ENCODE results near the gene NAA80. TPM values are rescaled to one million over a fixed set of nuclear protein-coding genes. Genes with fewer than 3 reads are reported as not detected.
A peak's percentile ranks its signal among the peaks of the same experiment; 100 is the strongest.

NAA80 gene
- total and polyA plus RNA-seq, 2 of the 8 experiments (the other 6 are each of a cell fraction or from before 2014, with no cell fraction given) = 11.3 to 16.7 TPM

- Histone ChIP-seq H3K9ac (replicated peaks in 1 of 4; ENCODE audit: extremely low read depth in 1 of 4, low read depth in 3 of 4, low read length in 3 of 4) (no peak overlapping the region), H4K20me1 (replicated peaks in 1 of 2; ENCODE audit: control insufficient read depth in 1 of 2, insufficient read depth in 2 of 2, low read length in 2 of 2) (no peaks in the 10 kb centered on the region), H2BK5ac (ENCODE audit: low read depth, low read length) (no peak overlapping the region), H3K36me3 (ENCODE audit: control insufficient read depth in 2 of 4, insufficient read depth in 4 of 4, low read length in 3 of 4) (no peaks in the 10 kb centered on the region), H3K4me2 (ENCODE audit: insufficient read depth in 1 of 2, low read depth in 2 of 2, low read length in 2 of 2) (peak overlapping the region; percentile 53 to 86; a peak in 3 of 4 replicates), H2BK120ac (replicated peaks; ENCODE audit: low read depth, low read length) (no peak overlapping the region), H3K4ac (replicated peaks; ENCODE audit: insufficient read length, low read depth, low read length) (no peak overlapping the region), H3K18ac (ENCODE audit: extremely low read depth, low read length) (no peak overlapping the region), H2AK5ac (ENCODE audit: low read depth, low read length) (0 out of 2 replicates have a peak overlapping the region, but pooled peaks have one; percentile 39), H2BK12ac (ENCODE audit: low read depth, low read length) (no peak overlapping the region), H3K14ac (ENCODE audit: insufficient read length) (no peak overlapping the region), H4K5ac (ENCODE audit: insufficient read length, low read depth, low read length) (no peak overlapping the region), H3K79me2 (ENCODE audit: control insufficient read depth in 1 of 2, insufficient read depth in 2 of 2, low read length in 2 of 2) (no peaks in the 10 kb centered on the region), H2AFZ (ENCODE audit: low read length) (no peak overlapping the region), H3K4me1 (replicated peaks in 1 of 4; ENCODE audit: control insufficient read depth in 3 of 4, insufficient read depth in 4 of 4, low read length in 3 of 4) (peaks cover 0 to 13% (median 10%) of the 10 kb centered on the region in 4 experiments; a peak in 5 of 7 replicates), H3K27ac (ENCODE audit: low read depth, low read length) (no peak overlapping the region), H3K27me3 (replicated peaks in 1 of 4; ENCODE audit: control insufficient read depth in 3 of 4, extremely low read depth in 1 of 4, insufficient read depth in 3 of 4, low read length in 3 of 4) (peaks cover 27 to 51% (median 43%) of the 10 kb centered on the region in 4 experiments), H3K56ac (replicated peaks; ENCODE audit: insufficient read length, low read depth, low read length) (no peak overlapping the region), H2BK20ac (ENCODE audit: low read length) (no peak overlapping the region), H3K23ac (ENCODE audit: insufficient read length) (no peak overlapping the region), H4K91ac (replicated peaks; ENCODE audit: insufficient read length, low read length) (no peak overlapping the region), H3K9me3 (ENCODE audit: insufficient read depth in 2 of 2, low read depth in 1 of 2, low read length in 1 of 2) (no peaks in the 10 kb centered on the region; a peak in 1 of 4 replicates), H3K23me2 (ENCODE audit: low read depth, low read length) (peaks cover 2% of the 10 kb centered on the region; the same call in 1 of the 2 replicates), H4K8ac (ENCODE audit: extremely low read depth, insufficient read depth, low read length) (peak overlapping the region; percentile 20; the same call in 1 of the 2 replicates), H3K79me1 (ENCODE audit: low read depth, low read length) (no peaks in the 10 kb centered on the region), H2BK15ac (ENCODE audit: low read length) (no peak overlapping the region), H3K4me3 (ENCODE audit: extremely low read depth in 1 of 4, insufficient read depth in 2 of 4, low read depth in 3 of 4, low read length in 4 of 4) (peak overlapping the region in 2 of 4 experiments; percentile 20 to 61; a peak in 2 of 8 replicates)
- ChIA-PET CTCF (ENCODE audit: partially characterized antibody) (interaction anchor here (2.9 to 53.5 kb wide), 5 partner anchors 13 to 83 kb away, joined by 13 to 2149 read pairs (median 75); partner anchors contain the start of genes GNAI2, GNAT1, HYAL2 and SLC38A3), POLR2A (ENCODE audit: partially characterized antibody) (interaction anchor here (1.1 to 9.6 kb wide), 9 partner anchors 9 to 60 kb away, joined by 3 to 122 read pairs (median 7); partner anchors contain the start of gene IFRD2)
- WGBS, 2 experiments (ENCODE audit: extremely low coverage in 1 of 2, insufficient coverage in 1 of 2, insufficient read length in 1 of 2, insufficient replicate concordance in 2 of 2, low coverage in 1 of 2, low lambda C conversion rate in 2 of 2, missing lambda C conversion rate in 1 of 2) = 90% methylated on average over 17 of the region's 17 CpGs; no CpG with 5 or more reads in 1 of the 2 experiments
- no peak for FAIRE-seq
- DNase-seq (ENCODE audit: low read depth in 1 of 2, low spot score in 2 of 2) = no peak
- TF ChIP-seq SUZ12 (IDR thresholded peaks at IDR 0.05; ENCODE audit: low read length) = no peak
- TF ChIP-seq TAF1 (IDR thresholded peaks at IDR 0.05; ENCODE audit: low read depth, low read length) = no peak
- no peak for TF ChIP-seq SP1 (IDR thresholded peaks at IDR 0.05; ENCODE audit: low read depth, low read length)
- TF ChIP-seq GABPA (IDR thresholded peaks at IDR 0.05; ENCODE audit: borderline replicate concordance, insufficient read depth, low read length) = no peak
- TF ChIP-seq EZH2 (IDR thresholded peaks at IDR 0.05; ENCODE audit: low read depth, low read length, severe bottlenecking) = no peak
- TF ChIP-seq CREB1 (IDR thresholded peaks at IDR 0.05) = no peak
- no peak for TF ChIP-seq ATF3 (IDR thresholded peaks at IDR 0.05; ENCODE audit: insufficient read depth, low read depth, low read length)
- TF ChIP-seq NRF1 (IDR thresholded peaks at IDR 0.05; ENCODE audit: low read depth, low read length) = no peak
Measured at GRCh38 chr3:50276762-50277101, 22.5 kb downstream of the NAA80 start.

Data from H1 (cell line).